HL-60 (cell line): ENCODE measurements around the gene ADAMTS4.

Source experiments
- DNase-seq, 2 experiments: peaks; one replicate each; pipeline ENCODE4 v3.0.0-alpha.2; 2010 to 2020; ENCODE audit warnings: low read depth in 1 of 2, low spot score in 1 of 2
- H3K27ac ChIP-seq: fragments of 250-450 bp; sonication (Bioruptor Pico); replicated peaks from 2 replicates; pipeline ENCODE4 v1.5.1; 2020; ENCODE audit warnings: mild to moderate bottlenecking, moderate library complexity
- H3K27me3 ChIP-seq: fragments of 250-450 bp; sonication (Bioruptor Pico); 2 replicates; pipeline ENCODE4 v1.5.1; 2021; ENCODE audit warnings: mild to moderate bottlenecking, moderate library complexity; ENCODE audit not compliant: insufficient read depth, poor library complexity, severe bottlenecking
- H3K4me3 ChIP-seq: replicated peaks from 2 replicates; pipeline ENCODE4 v1.5.1; 2011; ENCODE audit warnings: mild to moderate bottlenecking, control low read depth, low read length; ENCODE audit not compliant: insufficient read depth
- GABPA ChIP-seq: IDR thresholded peaks from 2 replicates; pipeline ENCODE4 v1.6.1; 2012; ENCODE audit warnings: low read depth
- POLR2AphosphoS5 ChIP-seq: IDR thresholded peaks from 2 replicates; pipeline ENCODE4 v1.6.1; 2012; ENCODE audit warnings: low read depth
- SPI1 ChIP-seq: IDR thresholded peaks from 2 replicates; pipeline ENCODE4 v1.6.1; 2012; ENCODE audit warnings: low read depth, mild to moderate bottlenecking, borderline replicate concordance
- TF ChIP-seq, protein P1 (sequence below): IDR thresholded peaks from one replicate; pipeline ENCODE4 v1.5.1; 2011; ENCODE audit warnings: low read length, control low read depth, inconsistent platforms; ENCODE audit not compliant: insufficient read depth
- TF ChIP-seq, protein P2 (sequence below): IDR thresholded peaks from 2 replicates; pipeline ENCODE4 v1.6.1; 2012; ENCODE audit warnings: low read depth; ENCODE audit not compliant: insufficient replicate concordance

The ADAMTS4 gene

DNA sequence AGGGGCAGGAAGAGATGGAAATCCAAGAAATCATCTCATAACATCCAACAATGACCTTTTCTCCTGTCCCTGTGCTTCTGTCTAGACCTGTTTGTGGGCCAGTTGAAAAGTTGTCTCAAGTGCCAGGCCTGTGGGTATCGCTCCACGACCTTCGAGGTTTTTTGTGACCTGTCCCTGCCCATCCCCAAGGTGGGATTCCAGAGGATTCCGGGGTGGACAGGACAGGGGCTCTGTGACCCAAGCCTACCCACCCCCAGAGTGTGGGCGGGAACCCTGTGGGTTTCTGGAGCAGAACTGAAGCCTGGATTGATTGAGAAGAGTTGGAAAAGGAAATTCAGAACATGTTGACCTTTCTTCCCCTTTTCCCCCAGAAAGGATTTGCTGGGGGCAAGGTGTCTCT lies 35.1 kb downstream of the ADAMTS4 start:
- TF ChIP-seq POLR2AphosphoS5: no peak
- TF ChIP-seq SPI1: no peak
- no peak for TF ChIP-seq GABPA
- TF ChIP-seq, protein P1, sequence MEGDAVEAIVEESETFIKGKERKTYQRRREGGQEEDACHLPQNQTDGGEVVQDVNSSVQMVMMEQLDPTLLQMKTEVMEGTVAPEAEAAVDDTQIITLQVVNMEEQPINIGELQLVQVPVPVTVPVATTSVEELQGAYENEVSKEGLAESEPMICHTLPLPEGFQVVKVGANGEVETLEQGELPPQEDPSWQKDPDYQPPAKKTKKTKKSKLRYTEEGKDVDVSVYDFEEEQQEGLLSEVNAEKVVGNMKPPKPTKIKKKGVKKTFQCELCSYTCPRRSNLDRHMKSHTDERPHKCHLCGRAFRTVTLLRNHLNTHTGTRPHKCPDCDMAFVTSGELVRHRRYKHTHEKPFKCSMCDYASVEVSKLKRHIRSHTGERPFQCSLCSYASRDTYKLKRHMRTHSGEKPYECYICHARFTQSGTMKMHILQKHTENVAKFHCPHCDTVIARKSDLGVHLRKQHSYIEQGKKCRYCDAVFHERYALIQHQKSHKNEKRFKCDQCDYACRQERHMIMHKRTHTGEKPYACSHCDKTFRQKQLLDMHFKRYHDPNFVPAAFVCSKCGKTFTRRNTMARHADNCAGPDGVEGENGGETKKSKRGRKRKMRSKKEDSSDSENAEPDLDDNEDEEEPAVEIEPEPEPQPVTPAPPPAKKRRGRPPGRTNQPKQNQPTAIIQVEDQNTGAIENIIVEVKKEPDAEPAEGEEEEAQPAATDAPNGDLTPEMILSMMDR: no peak
- TF ChIP-seq, protein P2, sequence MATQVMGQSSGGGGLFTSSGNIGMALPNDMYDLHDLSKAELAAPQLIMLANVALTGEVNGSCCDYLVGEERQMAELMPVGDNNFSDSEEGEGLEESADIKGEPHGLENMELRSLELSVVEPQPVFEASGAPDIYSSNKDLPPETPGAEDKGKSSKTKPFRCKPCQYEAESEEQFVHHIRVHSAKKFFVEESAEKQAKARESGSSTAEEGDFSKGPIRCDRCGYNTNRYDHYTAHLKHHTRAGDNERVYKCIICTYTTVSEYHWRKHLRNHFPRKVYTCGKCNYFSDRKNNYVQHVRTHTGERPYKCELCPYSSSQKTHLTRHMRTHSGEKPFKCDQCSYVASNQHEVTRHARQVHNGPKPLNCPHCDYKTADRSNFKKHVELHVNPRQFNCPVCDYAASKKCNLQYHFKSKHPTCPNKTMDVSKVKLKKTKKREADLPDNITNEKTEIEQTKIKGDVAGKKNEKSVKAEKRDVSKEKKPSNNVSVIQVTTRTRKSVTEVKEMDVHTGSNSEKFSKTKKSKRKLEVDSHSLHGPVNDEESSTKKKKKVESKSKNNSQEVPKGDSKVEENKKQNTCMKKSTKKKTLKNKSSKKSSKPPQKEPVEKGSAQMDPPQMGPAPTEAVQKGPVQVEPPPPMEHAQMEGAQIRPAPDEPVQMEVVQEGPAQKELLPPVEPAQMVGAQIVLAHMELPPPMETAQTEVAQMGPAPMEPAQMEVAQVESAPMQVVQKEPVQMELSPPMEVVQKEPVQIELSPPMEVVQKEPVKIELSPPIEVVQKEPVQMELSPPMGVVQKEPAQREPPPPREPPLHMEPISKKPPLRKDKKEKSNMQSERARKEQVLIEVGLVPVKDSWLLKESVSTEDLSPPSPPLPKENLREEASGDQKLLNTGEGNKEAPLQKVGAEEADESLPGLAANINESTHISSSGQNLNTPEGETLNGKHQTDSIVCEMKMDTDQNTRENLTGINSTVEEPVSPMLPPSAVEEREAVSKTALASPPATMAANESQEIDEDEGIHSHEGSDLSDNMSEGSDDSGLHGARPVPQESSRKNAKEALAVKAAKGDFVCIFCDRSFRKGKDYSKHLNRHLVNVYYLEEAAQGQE: no peak
- Histone ChIP-seq H3K4me3 (no peak overlapping the region), H3K27me3 (no peaks in the 10 kb centered on the region), H3K27ac (no peak overlapping the region)
- no peak for DNase-seq

DNA sequence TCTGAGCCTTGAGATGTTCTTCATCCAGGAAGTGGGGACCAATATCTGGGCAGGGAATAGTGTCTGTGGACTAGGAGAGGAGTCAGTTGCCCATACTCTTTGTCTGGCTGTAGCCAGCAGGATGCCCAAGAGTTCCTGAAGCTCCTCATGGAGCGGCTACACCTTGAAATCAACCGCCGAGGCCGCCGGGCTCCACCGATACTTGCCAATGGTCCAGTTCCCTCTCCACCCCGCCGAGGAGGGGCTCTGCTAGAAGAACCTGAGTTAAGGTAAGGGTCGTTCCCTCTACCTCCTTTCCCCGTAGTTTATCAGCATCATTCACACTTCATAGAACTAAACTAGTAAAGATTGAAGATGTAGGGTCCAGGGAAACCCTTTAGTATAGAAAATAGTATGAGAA lies 36.0 kb downstream of the ADAMTS4 start:
- TF ChIP-seq, protein P1: no peak
- TF ChIP-seq SPI1 (no peak), POLR2AphosphoS5 (no peak), GABPA (no peak)
- TF ChIP-seq, protein P2: no peak
- no peak overlapping the region for H3K4me3 ChIP-seq
- H3K27me3 ChIP-seq: no peaks in the 10 kb centered on the region
- DNase-seq: no peak
- no peak overlapping the region for H3K27ac ChIP-seq

DNA sequence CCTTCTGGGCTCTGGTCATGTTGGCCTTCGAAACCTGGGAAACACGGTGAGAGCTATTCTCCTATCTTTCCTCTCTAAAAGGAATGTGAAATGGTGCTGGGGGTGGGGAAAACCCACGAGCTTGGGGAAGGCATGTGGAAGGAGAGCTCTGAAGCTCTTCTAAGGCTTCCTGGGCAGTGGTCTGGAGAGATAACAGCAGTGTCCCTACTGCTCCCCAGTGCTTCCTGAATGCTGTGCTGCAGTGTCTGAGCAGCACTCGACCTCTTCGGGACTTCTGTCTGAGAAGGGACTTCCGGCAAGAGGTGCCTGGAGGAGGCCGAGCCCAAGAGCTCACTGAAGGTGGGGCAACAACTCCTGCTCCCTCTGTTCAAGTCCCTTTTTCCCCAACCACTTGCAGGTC lies 36.8 kb downstream of the ADAMTS4 start:
- no peaks in the 10 kb centered on the region for H3K27me3 ChIP-seq
- no peak for DNase-seq
- no peak overlapping the region for H3K27ac ChIP-seq
- TF ChIP-seq, protein P1: no peak
- TF ChIP-seq GABPA (no peak), POLR2AphosphoS5 (no peak), SPI1 (no peak)
- TF ChIP-seq, protein P2: no peak
- no peak overlapping the region for H3K4me3 ChIP-seq
